Left ventricle myocardium inferior (tissue), 1 donor: ENCODE measurements around the gene NTMT2. TPM values are rescaled to one million over a fixed set of nuclear protein-coding genes. Genes with fewer than 3 reads are reported as not detected.
A peak's percentile ranks its signal among the peaks of the same experiment; 100 is the strongest.

ENCODE experiments used
- DNase-seq: peaks from one replicate; pipeline ENCODE4 v3.0.0-alpha.2; 2020
- H3K27ac ChIP-seq: fragments of 200-600 bp; replicated peaks from 2 replicates; pipeline ENCODE4 v1.8.0; 2021
- H3K27me3 ChIP-seq: fragments of 200-600 bp; 2 replicates; pipeline ENCODE4 v1.8.0; 2021; ENCODE audit warnings: low read depth
- H3K36me3 ChIP-seq: fragments of 200-600 bp; 2 replicates; pipeline ENCODE4 v1.8.0; 2021
- H3K4me1 ChIP-seq: fragments of 200-600 bp; 2 replicates; pipeline ENCODE4 v1.8.0; 2021
- H3K4me3 ChIP-seq: fragments of 200-600 bp; 2 replicates; pipeline ENCODE4 v1.8.0; 2021; ENCODE audit warnings: mild to moderate bottlenecking, moderate library complexity
- H3K9me3 ChIP-seq: fragments of 200-600 bp; replicated peaks from 2 replicates; pipeline ENCODE4 v1.8.0; 2021
- CTCF ChIP-seq: fragments of 200-600 bp; IDR thresholded peaks from 2 replicates; pipeline ENCODE4 v1.8.0; 2021; ENCODE audit warnings: antibody characterized with exemption, mild to moderate bottlenecking, borderline replicate concordance
- intact Hi-C: fragments of 100-400 bp; cut with micrococcal nuclease; formaldehyde crosslinking; loops from one replicate; pipeline ENCODE4 v1.11.0; 2022
- total RNA-seq: library from RNA; stranded (reverse); fragmentation: NEBNext Ultra II Directional; extraction: Animal tissue kit (Norgen Biotek cat#: 25700); gene quantifications from one replicate; pipeline ENCODE4 v1.2.1, GENCODE V29; 2021
- donor health status: DM: no; HTN: yes; CAD: no; lungs with severe emphysema.

Gene NTMT2
- total RNA-seq, 1 donor from 2014 or later = 5.7 TPM

GRCh38 chr1:170149241-170149640 lies 3.5 kb downstream of the NTMT2 start:
- H3K27ac ChIP-seq = no peak overlapping the region
- H3K27me3 ChIP-seq = no peaks in the 10 kb centered on the region
- intact Hi-C loops = no loop called here
- peak overlapping the region; percentile 0 for H3K4me3 ChIP-seq
- no peaks in the 10 kb centered on the region for H3K36me3 ChIP-seq
- no peak for TF ChIP-seq CTCF
- H3K9me3 ChIP-seq = peaks cover 25% of the 10 kb centered on the region
- peaks cover 21% of the 10 kb centered on the region for H3K4me1 ChIP-seq
- DNase-seq = no peak

DNA sequence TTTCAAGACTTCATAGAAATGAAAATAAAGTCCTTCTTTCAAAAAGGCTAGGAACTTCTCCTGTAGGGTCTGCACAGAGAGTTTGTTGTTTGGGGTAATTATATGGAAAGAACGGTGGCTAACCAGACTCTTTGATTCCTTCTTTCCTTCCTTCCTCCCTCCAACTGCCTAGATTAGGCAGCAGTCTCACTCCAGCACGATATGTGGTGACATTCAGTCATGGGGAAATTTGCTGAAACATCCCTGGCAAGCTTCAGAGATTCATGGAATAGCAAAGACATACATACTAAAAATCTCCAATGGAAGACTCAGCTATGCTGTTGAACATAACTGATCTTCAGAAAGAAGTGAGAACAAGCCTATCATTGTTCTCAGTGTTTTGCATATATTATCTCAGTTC lies 4.3 kb downstream of the NTMT2 start:
- Histone ChIP-seq H3K9me3 (peaks cover 26% of the 10 kb centered on the region), H3K4me3 (peak overlapping the region; percentile 0), H3K27me3 (no peaks in the 10 kb centered on the region), H3K4me1 (peaks cover 21% of the 10 kb centered on the region), H3K36me3 (no peaks in the 10 kb centered on the region), H3K27ac (no peak overlapping the region)
- DNase-seq = no peak
- TF ChIP-seq CTCF = no peak
- intact Hi-C loops = no loop called here

DNA sequence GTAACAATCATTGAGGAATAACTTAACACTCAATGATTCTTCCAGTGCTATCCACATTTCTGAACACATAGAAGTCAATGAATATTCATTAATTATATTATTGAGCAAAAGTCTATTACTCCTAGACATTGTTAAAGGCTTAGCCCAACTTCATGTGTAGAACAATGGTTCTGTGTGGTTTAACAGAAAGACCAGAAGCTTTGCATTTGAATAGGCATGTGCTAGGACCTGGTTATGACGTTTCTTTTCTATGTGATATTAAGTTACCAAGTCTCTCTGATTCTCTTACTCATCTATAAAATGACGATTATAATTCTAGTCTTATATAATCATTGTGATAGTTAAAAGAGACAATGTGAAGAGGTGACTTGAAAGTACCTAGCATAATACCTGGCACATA lies 5.2 kb downstream of the NTMT2 start:
- intact Hi-C loops = no loop called here
- no peak overlapping the region for H3K27ac ChIP-seq
- H3K36me3 ChIP-seq = no peaks in the 10 kb centered on the region
- peaks cover 17% of the 10 kb centered on the region for H3K4me1 ChIP-seq
- no peak for TF ChIP-seq CTCF
- H3K27me3 ChIP-seq = no peaks in the 10 kb centered on the region
- no peak overlapping the region for H3K4me3 ChIP-seq
- peaks cover 26% of the 10 kb centered on the region for H3K9me3 ChIP-seq
- DNase-seq = no peak

DNA sequence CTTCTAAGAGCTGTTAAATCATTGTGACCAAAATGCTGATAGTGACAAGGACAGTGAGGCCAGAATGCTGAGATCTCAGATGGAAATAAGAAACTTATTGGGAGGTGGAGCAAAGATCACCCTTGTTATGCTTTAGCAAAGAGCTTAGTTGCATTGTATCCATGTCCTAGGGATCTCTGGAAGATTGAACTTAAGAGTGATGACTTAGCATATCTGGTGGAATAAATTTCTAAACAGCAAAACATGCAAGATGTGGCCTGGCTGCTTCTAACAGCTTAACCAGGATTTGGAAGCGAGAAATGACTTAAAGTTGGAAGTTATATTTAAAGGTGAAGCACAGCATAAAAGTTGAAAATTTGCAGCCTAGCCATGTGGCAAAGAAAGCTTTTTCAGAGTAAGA lies 7.7 kb downstream of the NTMT2 start:
- no peak overlapping the region for H3K27ac ChIP-seq
- peaks cover 23% of the 10 kb centered on the region for H3K9me3 ChIP-seq
- H3K4me1 ChIP-seq = peaks cover 17% of the 10 kb centered on the region
- DNase-seq = no peak
- no peak overlapping the region for H3K4me3 ChIP-seq
- no peaks in the 10 kb centered on the region for H3K36me3 ChIP-seq
- TF ChIP-seq CTCF = no peak
- intact Hi-C loops = no loop called here
- H3K27me3 ChIP-seq = no peaks in the 10 kb centered on the region

- Histone ChIP-seq H3K4me1 (peaks cover 2% of the 10 kb centered on the region), H3K9me3 (peaks cover 20% of the 10 kb centered on the region), H3K27me3 (no peaks in the 10 kb centered on the region), H3K36me3 (no peaks in the 10 kb centered on the region), H3K27ac (no peak overlapping the region), H3K4me3 (no peak overlapping the region)
- intact Hi-C loops = no loop called here
- DNase-seq = no peak
- TF ChIP-seq CTCF = no peak
These were observed 9.3 kb downstream of the NTMT2 start for GRCh38 chr1:170155055-170155454.

- intact Hi-C loops = no loop called here
- Histone ChIP-seq H3K27ac (no peak overlapping the region), H3K4me1 (no peaks in the 10 kb centered on the region)
These were observed 10.8 kb downstream of the NTMT2 start for GRCh38 chr1:170156594-170156993.

More at GRCh38 chr1:170156594-170156993, 10.8 kb downstream of the NTMT2 start:
- no peak for TF ChIP-seq CTCF
- Histone ChIP-seq H3K27me3 (no peaks in the 10 kb centered on the region), H3K36me3 (no peaks in the 10 kb centered on the region), H3K4me3 (no peak overlapping the region), H3K9me3 (peaks cover 20% of the 10 kb centered on the region)
- DNase-seq = no peak
